ENCODE results near the gene PDE4B.
"Not testable (repeated sequence)": the region's sequence is repeated elsewhere in the genome, so short reads cannot be mapped to it uniquely, and the experiment has no call there.

PDE4B gene

DNA sequence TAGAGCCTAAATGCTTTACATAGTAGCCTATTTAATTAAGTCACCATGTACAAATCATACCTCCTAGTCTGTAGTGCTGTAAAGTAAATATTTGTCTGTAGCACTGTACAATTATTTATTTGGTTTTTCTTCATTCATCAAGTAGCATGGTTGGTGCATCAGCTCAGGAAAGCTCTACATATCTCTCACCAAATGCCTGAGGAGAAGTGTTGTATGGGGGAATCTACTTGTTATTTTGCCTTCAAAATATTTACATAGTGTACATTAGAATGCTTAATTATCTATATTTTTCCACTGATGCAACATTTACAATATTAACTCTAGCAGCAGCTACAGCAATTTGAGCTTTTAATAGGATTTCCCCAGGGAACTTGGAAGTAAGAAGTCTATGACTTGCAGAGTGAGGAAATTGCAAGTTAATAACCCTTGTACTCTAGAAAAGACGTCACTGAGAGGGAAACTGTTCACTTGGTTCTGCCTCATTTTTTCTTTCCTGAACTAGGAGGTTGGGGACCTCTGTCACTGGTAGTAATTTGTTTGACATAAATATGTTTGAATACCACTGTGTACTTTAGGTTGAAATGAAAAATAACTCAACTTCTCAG, 207.4 kb downstream of the PDE4B start:
- TF ChIP-seq TAF1 (IDR thresholded peaks at IDR 0.05; ENCODE audit: low read depth, low read length) = no peak
- no peak for TF ChIP-seq POU2F2 (IDR thresholded peaks at IDR 0.05; ENCODE audit: low read depth, low read length)
- TF ChIP-seq POLR2AphosphoS5 (IDR thresholded peaks at IDR 0.05; ENCODE audit: low read depth, low read length) = no peak
- TF ChIP-seq SPI1 (IDR thresholded peaks at IDR 0.05; ENCODE audit: low read depth, low read length) = no peak
- no peak for TF ChIP-seq PAX5 (IDR thresholded peaks at IDR 0.05; ENCODE audit: insufficient read depth, low read length, severe bottlenecking)
- TF ChIP-seq POLR2A (IDR thresholded peaks at IDR 0.05; ENCODE audit: low read depth, low read length) = no peak
- DNase-seq (ENCODE audit: insufficient read length, low spot score) (no peak), FAIRE-seq (no peak)

DNA sequence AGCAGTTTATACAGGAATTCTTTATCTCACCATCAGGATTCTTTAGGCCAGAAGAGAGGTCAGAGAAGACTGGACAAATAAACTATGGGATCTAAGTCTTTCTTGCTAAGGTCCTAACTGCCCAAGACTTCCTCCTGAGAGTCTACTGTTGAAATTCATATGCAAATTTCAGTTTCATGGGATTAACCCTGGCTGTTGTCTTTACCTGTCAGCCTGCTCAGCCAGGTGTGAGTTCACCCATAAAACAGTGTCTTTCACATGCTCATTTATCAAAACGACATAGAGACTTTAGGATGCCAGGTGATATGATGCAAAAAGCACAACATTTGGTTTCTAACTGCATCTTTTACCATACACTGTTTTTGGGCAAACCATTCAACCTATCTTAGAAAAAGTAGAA, 211.0 kb downstream of the PDE4B start:
- TF ChIP-seq TAF1 (IDR thresholded peaks at IDR 0.05; ENCODE audit: low read depth, low read length) (no peak), PAX5 (IDR thresholded peaks at IDR 0.05; ENCODE audit: insufficient read depth, low read length, severe bottlenecking) (no peak), POU2F2 (IDR thresholded peaks at IDR 0.05; ENCODE audit: low read depth, low read length) (no peak), POLR2AphosphoS5 (IDR thresholded peaks at IDR 0.05; ENCODE audit: low read depth, low read length) (no peak), POLR2A (IDR thresholded peaks at IDR 0.05; ENCODE audit: low read depth, low read length) (no peak), SPI1 (IDR thresholded peaks at IDR 0.05; ENCODE audit: low read depth, low read length) (no peak)
- FAIRE-seq (no peak), DNase-seq (ENCODE audit: insufficient read length, low spot score) (no peak)

DNA sequence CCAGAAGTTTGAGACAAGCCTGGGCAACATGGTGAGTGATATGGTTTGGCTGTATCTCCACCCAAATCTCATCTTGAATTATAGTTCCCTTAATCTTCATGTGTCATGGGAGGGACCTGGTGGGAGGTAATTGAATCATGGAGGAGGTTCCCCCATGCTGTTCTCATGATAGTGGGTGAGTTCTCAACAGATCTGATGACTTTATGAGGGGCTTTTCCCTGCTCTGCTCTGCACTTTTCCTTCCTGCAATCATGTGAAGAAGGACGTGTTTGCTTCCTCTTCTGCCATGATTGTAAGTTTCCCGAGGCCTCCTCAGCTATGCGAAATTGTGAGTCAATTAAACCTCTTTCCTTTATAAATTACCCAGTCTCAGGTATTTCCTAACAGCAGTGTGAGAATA, 213.8 kb downstream of the PDE4B start:
- not testable (repeated sequence) for FAIRE-seq; DNase-seq (ENCODE audit: insufficient read length, low spot score)

DNA sequence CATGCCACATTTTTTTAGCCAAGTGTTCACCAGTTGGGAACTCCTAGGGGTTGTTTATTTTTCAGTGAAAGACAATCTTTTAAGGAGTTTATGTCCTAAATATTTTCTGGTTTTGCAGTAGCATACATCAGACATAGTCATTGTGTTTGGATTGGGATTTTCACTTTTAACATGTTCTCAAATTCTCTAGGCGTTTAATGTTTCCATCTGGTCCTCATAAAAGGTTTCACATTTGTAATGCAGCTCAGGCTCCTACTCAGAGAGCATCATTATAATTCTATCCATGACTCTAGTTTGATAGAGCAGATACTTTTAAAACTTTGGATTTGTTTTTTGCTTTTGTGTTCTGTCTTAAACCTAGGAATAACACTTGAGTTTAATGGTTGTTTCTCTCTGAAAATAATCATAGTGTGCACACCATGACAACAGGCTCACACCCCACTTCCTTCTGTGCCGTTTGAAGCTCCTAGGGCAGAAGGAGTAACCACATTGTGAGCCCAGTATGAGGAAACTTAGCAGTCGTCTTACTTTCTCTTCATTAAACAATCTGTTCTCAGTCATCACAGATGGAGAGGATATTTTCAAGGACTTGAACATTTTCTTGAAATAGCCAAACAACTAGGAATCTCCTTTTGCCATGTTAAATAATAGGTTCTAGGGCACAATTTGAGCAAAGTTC, 219.6 kb downstream of the PDE4B start:
- FAIRE-seq (no peak), DNase-seq (ENCODE audit: insufficient read length, low spot score) (no peak)
- TF ChIP-seq SPI1 (IDR thresholded peaks at IDR 0.05; ENCODE audit: low read depth, low read length) = no peak

DNA sequence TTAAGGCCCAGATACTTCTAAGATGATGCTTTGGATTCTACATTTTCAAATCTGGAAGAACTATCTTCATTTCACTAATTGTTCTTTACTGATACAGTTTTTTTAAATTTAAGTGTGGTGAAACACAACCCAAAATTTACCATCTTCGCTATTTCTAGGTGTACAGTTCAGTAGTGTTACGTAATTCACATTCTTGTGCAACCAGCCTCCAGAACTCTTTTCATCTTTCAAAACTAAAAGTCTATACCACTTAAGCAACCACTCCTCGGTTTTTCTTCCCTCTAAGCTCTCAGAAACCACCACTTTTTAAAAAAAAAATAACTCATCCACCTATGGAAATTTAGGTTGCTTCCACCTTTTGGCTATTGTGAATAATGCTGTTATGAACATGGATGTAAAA, 220.7 kb downstream of the PDE4B start:
- FAIRE-seq (no peak), DNase-seq (ENCODE audit: insufficient read length, low spot score) (no peak)
- TF ChIP-seq POU2F2 (IDR thresholded peaks at IDR 0.05; ENCODE audit: low read depth, low read length) (no peak), TAF1 (IDR thresholded peaks at IDR 0.05; ENCODE audit: low read depth, low read length) (no peak), POLR2AphosphoS5 (IDR thresholded peaks at IDR 0.05; ENCODE audit: low read depth, low read length) (no peak), PAX5 (IDR thresholded peaks at IDR 0.05; ENCODE audit: insufficient read depth, low read length, severe bottlenecking) (no peak), SPI1 (IDR thresholded peaks at IDR 0.05; ENCODE audit: low read depth, low read length) (no peak), POLR2A (IDR thresholded peaks at IDR 0.05; ENCODE audit: low read depth, low read length) (no peak)

DNA sequence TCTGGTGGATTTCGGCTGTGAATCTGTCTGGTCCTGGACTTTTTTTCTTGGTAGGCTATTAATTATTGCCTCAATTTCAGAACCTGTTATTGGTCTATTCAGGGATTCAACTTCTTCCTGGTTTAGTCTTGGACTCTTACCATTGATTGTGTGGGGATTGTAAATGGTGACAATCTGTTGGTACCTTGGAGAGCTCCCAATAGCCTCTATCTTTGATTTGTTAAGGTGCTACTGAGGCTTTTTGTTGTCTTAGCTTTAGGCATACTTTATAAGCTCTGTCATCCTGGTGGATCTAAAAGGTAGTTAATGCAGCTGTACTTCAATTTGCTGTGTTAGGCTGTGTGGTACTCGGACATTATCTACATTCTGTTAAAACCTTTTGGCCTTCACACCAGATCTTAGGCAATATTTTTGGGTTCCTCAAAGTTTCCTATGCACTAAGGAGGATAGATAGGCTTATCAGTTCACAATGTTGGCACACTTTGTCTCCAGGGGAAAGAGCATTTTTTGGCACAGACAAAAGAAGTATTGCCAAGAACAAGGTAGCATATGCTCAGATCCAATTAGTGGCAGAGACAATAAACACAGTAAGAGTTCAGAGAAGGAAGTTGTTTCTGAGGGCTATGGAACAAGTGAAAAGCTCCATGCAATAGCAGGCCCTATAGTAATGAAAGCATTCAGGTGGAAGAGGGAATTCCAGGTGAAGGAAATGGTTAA, 230.4 kb downstream of the PDE4B start:
- FAIRE-seq (no peak), DNase-seq (ENCODE audit: insufficient read length, low spot score) (no peak)
- TF ChIP-seq PAX5 (IDR thresholded peaks at IDR 0.05; ENCODE audit: insufficient read depth, low read length, severe bottlenecking) (no peak), POLR2A (IDR thresholded peaks at IDR 0.05; ENCODE audit: low read depth, low read length) (no peak), TAF1 (IDR thresholded peaks at IDR 0.05; ENCODE audit: low read depth, low read length) (no peak)

DNA sequence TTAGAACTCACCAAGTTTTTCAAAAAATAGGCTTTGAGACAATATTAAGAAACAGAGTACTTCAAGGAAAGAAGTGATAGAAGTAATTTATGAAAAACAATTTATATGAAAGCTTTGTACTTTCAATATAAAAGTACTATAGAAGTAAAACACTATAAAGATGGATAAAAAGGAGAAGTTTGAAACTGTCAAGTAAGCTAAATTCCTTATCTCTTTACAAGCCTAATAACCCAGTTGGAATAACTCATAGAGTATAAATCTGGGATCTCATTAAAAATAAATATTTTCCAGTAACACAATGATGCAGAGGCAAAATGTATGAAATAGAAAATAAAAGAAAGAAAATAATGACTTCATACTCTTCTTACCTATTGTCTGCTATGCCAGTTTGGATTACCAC, 232.5 kb downstream of the PDE4B start:
- FAIRE-seq = no peak
- no peak for DNase-seq (ENCODE audit: insufficient read length, low spot score)
- TF ChIP-seq POLR2AphosphoS5 (IDR thresholded peaks at IDR 0.05; ENCODE audit: low read depth, low read length) (no peak), POLR2A (IDR thresholded peaks at IDR 0.05; ENCODE audit: low read depth, low read length) (no peak), POU2F2 (IDR thresholded peaks at IDR 0.05; ENCODE audit: low read depth, low read length) (no peak), TAF1 (IDR thresholded peaks at IDR 0.05; ENCODE audit: low read depth, low read length) (no peak), PAX5 (IDR thresholded peaks at IDR 0.05; ENCODE audit: insufficient read depth, low read length, severe bottlenecking) (no peak), SPI1 (IDR thresholded peaks at IDR 0.05; ENCODE audit: low read depth, low read length) (no peak)

DNA sequence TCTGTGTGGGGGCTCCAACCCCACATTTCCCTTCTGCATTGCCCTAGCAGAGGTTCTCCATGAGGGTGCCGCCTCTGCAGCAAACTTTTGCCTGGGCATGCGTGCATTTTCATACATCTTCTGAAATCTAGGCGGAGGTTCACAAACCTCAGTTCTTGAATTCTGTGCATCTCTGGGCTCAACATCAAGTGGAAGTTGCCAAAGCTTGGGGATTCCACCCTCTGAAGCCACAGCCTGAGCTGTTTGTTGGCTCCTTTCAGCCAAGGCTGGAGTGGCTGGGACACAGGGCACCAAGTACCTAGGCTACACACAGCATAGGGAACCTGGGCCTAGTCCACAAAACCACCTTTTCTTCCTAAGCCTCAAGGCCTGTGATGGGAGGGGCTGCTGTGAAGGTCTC, 235.3 kb downstream of the PDE4B start:
- no peak for TF ChIP-seq POLR2AphosphoS5 (IDR thresholded peaks at IDR 0.05; ENCODE audit: low read depth, low read length)
- no peak for TF ChIP-seq PAX5 (IDR thresholded peaks at IDR 0.05; ENCODE audit: insufficient read depth, low read length, severe bottlenecking)
- TF ChIP-seq POLR2A (IDR thresholded peaks at IDR 0.05; ENCODE audit: low read depth, low read length) = no peak
- TF ChIP-seq SPI1 (IDR thresholded peaks at IDR 0.05; ENCODE audit: low read depth, low read length) = no peak
- no peak for TF ChIP-seq TAF1 (IDR thresholded peaks at IDR 0.05; ENCODE audit: low read depth, low read length)
- TF ChIP-seq POU2F2 (IDR thresholded peaks at IDR 0.05; ENCODE audit: low read depth, low read length) = no peak
- DNase-seq (ENCODE audit: insufficient read length, low spot score) (no peak), FAIRE-seq (no peak)

DNA sequence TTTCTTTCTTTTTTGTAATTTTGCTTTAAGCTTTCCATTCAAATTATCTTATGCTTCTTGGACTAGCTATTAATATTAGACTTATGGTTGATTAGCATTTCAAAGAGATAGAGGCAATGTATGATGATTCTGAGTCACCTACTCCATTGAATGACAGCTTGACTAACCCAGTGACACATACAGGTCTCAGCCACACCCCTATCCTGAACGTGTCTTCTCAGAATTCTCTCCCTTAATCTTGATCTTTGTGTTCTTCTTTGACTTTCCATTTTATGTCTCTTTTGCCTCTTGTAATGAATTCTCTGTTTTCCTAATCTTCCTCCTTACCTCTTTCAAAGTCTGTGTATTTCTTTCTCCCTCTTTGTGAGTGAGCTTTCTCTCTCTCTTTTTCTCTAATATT, 241.1 kb downstream of the PDE4B start:
- FAIRE-seq = no peak
- DNase-seq (ENCODE audit: insufficient read length, low spot score) = no peak
- TF ChIP-seq PAX5 (IDR thresholded peaks at IDR 0.05; ENCODE audit: insufficient read depth, low read length, severe bottlenecking) (no peak), POU2F2 (IDR thresholded peaks at IDR 0.05; ENCODE audit: low read depth, low read length) (no peak), TAF1 (IDR thresholded peaks at IDR 0.05; ENCODE audit: low read depth, low read length) (no peak), POLR2A (IDR thresholded peaks at IDR 0.05; ENCODE audit: low read depth, low read length) (no peak)

DNA sequence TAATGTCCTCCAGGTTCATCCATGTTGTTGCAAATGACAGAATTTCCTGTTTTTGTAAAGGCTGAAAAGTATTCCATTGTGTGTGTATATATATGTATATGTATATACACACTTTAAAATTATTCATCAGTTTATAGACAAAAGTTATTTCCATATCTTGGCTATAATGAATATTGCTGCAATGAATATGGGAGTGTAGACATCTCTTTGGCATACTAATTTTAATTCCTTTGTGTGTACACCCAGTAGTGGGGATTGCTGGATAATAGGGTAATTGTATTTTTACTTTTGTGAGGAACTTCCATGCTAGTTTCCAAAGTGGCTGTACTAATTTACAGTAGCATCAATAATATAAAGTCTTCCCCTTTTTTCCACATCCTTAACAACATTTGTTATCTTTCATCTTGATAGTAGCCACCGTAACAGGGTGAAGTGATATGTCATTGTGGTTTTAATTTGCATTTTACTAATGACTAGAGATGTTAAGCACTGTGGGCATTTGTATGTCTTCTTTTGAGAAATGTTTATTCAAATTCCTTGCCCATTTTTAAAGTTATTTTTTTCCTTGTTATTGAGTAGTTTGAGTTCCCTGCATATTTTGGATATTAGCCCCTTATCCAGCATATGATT, 243.0 kb downstream of the PDE4B start:
- FAIRE-seq (no peak), DNase-seq (ENCODE audit: insufficient read length, low spot score) (no peak)
- TF ChIP-seq TAF1 (IDR thresholded peaks at IDR 0.05; ENCODE audit: low read depth, low read length) = no peak
- no peak for TF ChIP-seq POLR2AphosphoS5 (IDR thresholded peaks at IDR 0.05; ENCODE audit: low read depth, low read length)
- TF ChIP-seq PAX5 (IDR thresholded peaks at IDR 0.05; ENCODE audit: insufficient read depth, low read length, severe bottlenecking) = no peak
- TF ChIP-seq POLR2A (IDR thresholded peaks at IDR 0.05; ENCODE audit: low read depth, low read length) = no peak
- TF ChIP-seq POU2F2 (IDR thresholded peaks at IDR 0.05; ENCODE audit: low read depth, low read length) = no peak
- no peak for TF ChIP-seq SPI1 (IDR thresholded peaks at IDR 0.05; ENCODE audit: low read depth, low read length)
